ENCODE measurements around the gene ACADSB.
A peak's percentile ranks its signal among the peaks of the same experiment; 100 is the strongest.

Gene ACADSB

DNA sequence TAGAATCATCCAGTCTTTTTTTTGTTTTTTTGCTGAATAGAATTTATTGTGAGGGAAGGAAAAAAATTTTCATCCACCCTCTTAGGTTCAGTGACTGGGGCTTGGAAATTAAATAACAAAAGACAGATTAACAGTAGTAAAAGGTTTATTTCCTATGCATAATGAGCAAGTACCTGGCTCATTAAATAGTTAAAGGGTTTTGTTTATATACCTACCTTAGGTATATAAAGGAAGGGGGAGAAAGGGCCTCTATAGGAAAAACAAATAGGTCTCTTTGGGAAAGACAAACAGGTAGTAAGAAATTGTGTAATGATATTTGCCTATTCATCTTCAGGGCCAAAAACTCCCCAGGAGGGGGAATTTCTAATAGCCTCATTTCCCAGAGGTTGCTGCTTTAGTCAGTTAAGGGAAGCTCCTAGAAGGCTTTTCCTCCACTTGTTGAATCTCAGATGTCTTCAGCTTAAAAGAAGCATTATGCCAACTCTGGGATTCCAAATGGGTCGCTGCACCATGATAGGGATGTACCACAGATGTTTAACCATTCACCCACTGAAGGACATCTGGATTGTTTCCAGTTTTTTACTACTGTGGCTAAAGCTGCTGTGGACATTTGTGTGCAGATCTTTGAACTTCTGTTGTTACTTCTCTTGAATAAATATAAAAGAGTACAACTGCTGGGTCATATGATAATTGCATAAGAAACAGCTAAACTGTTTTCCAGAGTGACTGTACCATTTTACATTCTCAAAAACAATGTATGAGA lies 11.3 kb downstream of the ACADSB start:
- no peak for DNase-seq (ENCODE audit: low read depth)
- TF ChIP-seq, protein P1, sequence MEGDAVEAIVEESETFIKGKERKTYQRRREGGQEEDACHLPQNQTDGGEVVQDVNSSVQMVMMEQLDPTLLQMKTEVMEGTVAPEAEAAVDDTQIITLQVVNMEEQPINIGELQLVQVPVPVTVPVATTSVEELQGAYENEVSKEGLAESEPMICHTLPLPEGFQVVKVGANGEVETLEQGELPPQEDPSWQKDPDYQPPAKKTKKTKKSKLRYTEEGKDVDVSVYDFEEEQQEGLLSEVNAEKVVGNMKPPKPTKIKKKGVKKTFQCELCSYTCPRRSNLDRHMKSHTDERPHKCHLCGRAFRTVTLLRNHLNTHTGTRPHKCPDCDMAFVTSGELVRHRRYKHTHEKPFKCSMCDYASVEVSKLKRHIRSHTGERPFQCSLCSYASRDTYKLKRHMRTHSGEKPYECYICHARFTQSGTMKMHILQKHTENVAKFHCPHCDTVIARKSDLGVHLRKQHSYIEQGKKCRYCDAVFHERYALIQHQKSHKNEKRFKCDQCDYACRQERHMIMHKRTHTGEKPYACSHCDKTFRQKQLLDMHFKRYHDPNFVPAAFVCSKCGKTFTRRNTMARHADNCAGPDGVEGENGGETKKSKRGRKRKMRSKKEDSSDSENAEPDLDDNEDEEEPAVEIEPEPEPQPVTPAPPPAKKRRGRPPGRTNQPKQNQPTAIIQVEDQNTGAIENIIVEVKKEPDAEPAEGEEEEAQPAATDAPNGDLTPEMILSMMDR (conservative IDR thresholded peaks at IDR 0.05; ENCODE audit: low read length) = no peak
- no peak overlapping the region for H3K4me3 ChIP-seq (ENCODE audit: low read length)

DNA sequence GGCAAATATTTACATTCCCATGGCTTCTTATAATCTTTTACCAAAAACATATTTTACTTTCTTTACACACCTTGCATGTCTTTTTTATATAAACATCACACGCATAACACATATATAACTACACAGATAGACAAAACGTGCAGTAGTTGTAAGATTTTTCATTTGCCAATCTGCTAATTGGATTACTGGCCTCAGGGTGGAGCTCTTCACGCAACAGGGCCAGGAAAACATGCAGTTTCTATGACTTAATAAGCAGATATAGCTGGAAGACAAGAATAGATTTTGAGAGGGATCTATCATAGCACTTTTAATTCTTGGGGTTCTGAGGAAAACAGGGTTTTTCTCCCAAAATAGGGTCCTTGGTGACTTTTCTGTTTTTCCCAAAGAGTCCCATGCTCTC lies 12.7 kb downstream of the ACADSB start:
- H3K4me3 ChIP-seq (ENCODE audit: low read length) = no peak overlapping the region
- TF ChIP-seq, protein P1 (conservative IDR thresholded peaks at IDR 0.05; ENCODE audit: low read length) = peak; percentile 28
- no peak for DNase-seq (ENCODE audit: low read depth)

DNA sequence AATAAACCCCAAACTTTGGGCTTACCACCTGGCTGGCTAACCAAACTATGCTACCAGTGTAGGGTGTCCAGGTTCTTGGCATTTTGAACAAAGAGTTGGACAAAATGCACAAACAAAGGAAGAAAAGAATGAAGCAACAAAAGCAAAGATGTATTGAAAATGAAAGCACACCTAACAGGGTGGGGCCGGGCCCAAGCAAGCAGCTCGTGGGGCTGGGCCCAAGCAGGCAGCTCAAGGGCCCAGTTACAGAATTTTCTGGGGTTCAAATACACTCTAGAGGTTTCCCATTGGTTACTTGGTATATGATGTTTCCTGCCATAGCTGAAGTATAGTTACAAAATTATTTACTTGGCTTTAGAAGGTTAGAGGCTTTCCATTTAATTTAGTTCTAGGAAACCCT lies 15.7 kb downstream of the ACADSB start:
- H3K4me3 ChIP-seq (ENCODE audit: low read length) = no peak overlapping the region
- DNase-seq (ENCODE audit: low read depth) = no peak
- TF ChIP-seq, protein P1 (conservative IDR thresholded peaks at IDR 0.05; ENCODE audit: low read length) = no peak

DNA sequence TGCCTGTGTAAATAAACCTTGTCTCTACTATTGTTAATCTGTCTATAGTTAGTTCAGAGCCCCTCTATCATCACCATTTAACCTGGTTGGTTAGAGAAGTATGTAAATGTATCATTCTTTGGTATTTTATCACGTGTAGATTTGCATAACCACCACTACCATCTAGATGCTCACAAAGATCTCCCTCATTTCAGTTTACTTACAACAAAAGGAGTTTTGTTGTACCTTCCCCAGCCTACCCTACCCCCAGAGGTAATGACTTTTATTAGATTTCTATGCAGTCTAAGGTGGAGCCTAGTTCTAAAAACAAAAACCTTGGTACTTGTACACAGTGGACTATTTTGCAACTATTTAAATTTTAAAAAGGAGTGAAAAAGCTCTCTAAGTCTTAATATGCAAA lies 17.5 kb downstream of the ACADSB start:
- TF ChIP-seq, protein P1 (conservative IDR thresholded peaks at IDR 0.05; ENCODE audit: low read length) = no peak
- H3K4me3 ChIP-seq (ENCODE audit: low read length) = no peak overlapping the region
- DNase-seq (ENCODE audit: low read depth) = no peak

DNA sequence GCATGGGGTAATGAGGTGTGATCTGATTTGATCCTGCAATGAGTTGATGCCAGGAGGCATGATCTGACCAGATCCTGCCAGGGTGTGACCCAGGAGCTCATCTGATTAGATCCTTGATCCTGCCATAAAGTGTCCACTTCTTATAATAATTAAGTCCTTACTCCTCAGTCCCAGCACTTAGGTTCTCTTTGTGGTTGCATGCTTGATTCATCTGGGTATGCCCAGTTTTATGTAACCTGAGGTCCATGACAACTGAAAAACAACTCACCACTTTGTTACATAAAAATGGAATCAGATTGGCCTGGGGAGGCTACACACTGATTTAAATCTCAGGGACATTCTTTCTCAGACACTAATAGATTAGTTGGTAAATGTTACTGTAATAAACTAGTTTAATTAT lies 19.1 kb downstream of the ACADSB start:
- H3K4me3 ChIP-seq (ENCODE audit: low read length) = no peak overlapping the region
- TF ChIP-seq, protein P1 (conservative IDR thresholded peaks at IDR 0.05; ENCODE audit: low read length) = no peak
- DNase-seq (ENCODE audit: low read depth) = peak; percentile 29

DNA sequence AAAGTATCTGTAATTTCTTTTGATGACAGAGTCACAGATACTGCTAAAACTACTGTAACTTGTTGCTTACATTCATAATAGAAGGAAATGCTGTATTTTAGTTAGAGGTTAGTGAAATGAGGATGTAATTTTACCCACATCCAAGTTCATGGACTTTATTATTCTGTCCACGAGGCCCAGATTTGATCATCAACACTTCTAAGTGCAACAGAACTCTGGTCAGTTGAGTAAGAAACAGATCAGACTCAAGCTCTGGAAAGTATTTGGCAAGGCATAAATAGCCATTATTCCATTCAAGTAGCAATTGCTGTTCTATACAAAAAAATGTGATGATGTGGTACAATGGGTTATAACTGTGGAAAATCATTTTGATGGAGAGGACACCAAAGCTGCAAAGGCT lies 22.3 kb downstream of the ACADSB start:
- DNase-seq (ENCODE audit: low read depth) = no peak
- TF ChIP-seq, protein P1 (conservative IDR thresholded peaks at IDR 0.05; ENCODE audit: low read length) = no peak
- H3K4me3 ChIP-seq (ENCODE audit: low read length) = no peak overlapping the region

DNA sequence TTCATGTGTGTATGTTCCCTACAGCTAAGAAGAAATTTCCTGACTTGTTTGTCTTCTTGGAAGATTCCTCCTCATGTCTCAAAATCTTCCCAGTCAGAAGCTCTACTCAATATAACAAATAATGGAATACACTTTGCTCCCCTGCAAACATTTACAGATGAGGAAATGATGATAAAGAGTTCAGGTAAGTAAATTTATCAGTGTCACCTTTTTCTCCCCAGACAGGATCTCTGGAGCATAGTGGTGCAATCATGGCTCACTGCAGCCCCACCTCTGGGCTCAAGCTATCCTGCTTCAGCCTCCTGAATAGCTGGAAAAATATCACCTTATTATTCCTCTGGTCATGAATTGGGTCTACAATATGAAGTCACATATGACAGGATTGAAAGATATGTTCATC lies 25.5 kb downstream of the ACADSB start:
- H3K4me3 ChIP-seq (ENCODE audit: low read length) = no peak overlapping the region
- TF ChIP-seq, protein P1 (conservative IDR thresholded peaks at IDR 0.05; ENCODE audit: low read length) = no peak
- no peak for DNase-seq (ENCODE audit: low read depth)
